Measurements from ENCODE around the gene PCARE.
"Not testable (repeated sequence)": the region's sequence is repeated elsewhere in the genome, so short reads cannot be mapped to it uniquely, and the experiment has no call there.

Gene PCARE

GRCh38 chr2:29097569-29097968 lies 23.2 kb upstream of the PCARE start:
- DNase-seq (ENCODE audit: low read depth in 2 of 2) = no peak

- no peak for DNase-seq (ENCODE audit: low read depth in 2 of 2)
These were observed 22.6 kb upstream of the PCARE start for GRCh38 chr2:29096969-29097368.

- DNase-seq (ENCODE audit: low read depth in 2 of 2) = not testable (repeated sequence)
These were observed 16.0 kb upstream of the PCARE start for GRCh38 chr2:29090311-29090710.

GRCh38 chr2:29084554-29084953 lies 10.2 kb upstream of the PCARE start:
- no peak for DNase-seq (ENCODE audit: low read depth in 2 of 2)

- no peak for DNase-seq (ENCODE audit: low read depth in 2 of 2)
These were observed 8.6 kb upstream of the PCARE start for GRCh38 chr2:29082804-29083495.

GRCh38 chr2:29080886-29081743 lies 6.8 kb upstream of the PCARE start:
- no peak for DNase-seq (ENCODE audit: low read depth in 2 of 2)

GRCh38 chr2:29079887-29080286 lies 5.6 kb upstream of the PCARE start:
- no peak for DNase-seq (ENCODE audit: low read depth in 2 of 2)

- no peak for DNase-seq (ENCODE audit: low read depth in 2 of 2)
These were observed 1.8 kb upstream of the PCARE start for GRCh38 chr2:29075894-29076705.

GRCh38 chr2:29073933-29074332 lies 390 bp downstream of the PCARE start:
- DNase-seq (ENCODE audit: low read depth in 2 of 2) = no peak

- no peak for DNase-seq (ENCODE audit: low read depth in 2 of 2)
These were observed 1.2 kb downstream of the PCARE start for GRCh38 chr2:29072971-29073725.

- DNase-seq (ENCODE audit: low read depth in 2 of 2) = no peak
These were observed 2.1 kb downstream of the PCARE start for GRCh38 chr2:29072251-29072650.

GRCh38 chr2:29071032-29071975 lies 3.0 kb downstream of the PCARE start:
- DNase-seq (ENCODE audit: low read depth in 2 of 2) = no peak

GRCh38 chr2:29070526-29070925 lies 3.8 kb downstream of the PCARE start:
- DNase-seq (ENCODE audit: low read depth in 2 of 2) = no peak

- no peak for DNase-seq (ENCODE audit: low read depth in 2 of 2)
These were observed 5.8 kb downstream of the PCARE start for GRCh38 chr2:29068513-29068912.

GRCh38 chr2:29066997-29067605 lies 7.2 kb downstream of the PCARE start:
- DNase-seq (ENCODE audit: low read depth in 2 of 2) = no peak

GRCh38 chr2:29066271-29066860 lies 8.0 kb downstream of the PCARE start:
- DNase-seq (ENCODE audit: low read depth in 2 of 2) = no peak

GRCh38 chr2:29065068-29065811 lies 9.1 kb downstream of the PCARE start:
- no peak for DNase-seq (ENCODE audit: low read depth in 2 of 2)

GRCh38 chr2:29064746-29065067 lies 9.6 kb downstream of the PCARE start:
- DNase-seq (ENCODE audit: low read depth in 2 of 2) = no peak

GRCh38 chr2:29064346-29064715 lies 10.0 kb downstream of the PCARE start:
- no peak for DNase-seq (ENCODE audit: low read depth in 2 of 2)

Measured in stimulated activated CD4-positive, alpha-beta T cell treated with anti-CD3 and anti-CD28 coated beads, Interleukin-4, amount 100 ng/mL, for 48 hours (primary cell).